ENCODE results near the gene SPOCK1. TPM values are rescaled to one million over a fixed set of nuclear protein-coding genes. Genes with fewer than 3 reads are reported as not detected.

The SPOCK1 gene
- total RNA-seq, 1 experiment from 2014 or later: 10.9 TPM

DNA sequence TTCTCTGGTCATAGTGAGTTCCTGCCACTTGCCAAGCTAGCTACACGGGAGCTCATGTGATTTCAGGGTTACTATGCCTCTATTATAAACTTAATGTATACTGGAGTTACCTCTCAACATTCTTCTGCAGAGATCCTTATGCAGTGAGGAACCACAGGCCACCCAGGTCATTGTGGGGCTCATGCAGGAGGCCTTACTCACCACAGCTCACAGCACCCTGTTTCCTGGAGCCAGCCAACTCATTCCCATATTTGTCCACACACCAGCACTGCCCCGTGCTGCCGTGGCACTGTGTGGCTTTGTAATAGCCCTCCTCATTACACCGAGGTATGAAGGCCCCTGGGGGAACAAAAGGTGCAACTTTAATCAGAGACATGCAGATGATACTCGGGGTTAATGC is 520.0 kb downstream of the SPOCK1 start:
- Histone ChIP-seq H3K79me1 (ENCODE audit: insufficient read depth, low read depth, low read length, poor library complexity, severe bottlenecking) (no peaks in the 10 kb centered on the region), H3K14ac (ENCODE audit: insufficient read depth, low read length) (no peak overlapping the region), H4K20me1 (ENCODE audit: control insufficient read depth, insufficient read depth, insufficient read length) (no peaks in the 10 kb centered on the region), H4K5ac (ENCODE audit: insufficient read length, low read depth, low read length) (no peak overlapping the region), H2AK5ac (ENCODE audit: insufficient read length, low read length) (no peak overlapping the region), H3K79me2 (ENCODE audit: insufficient read depth, low read length) (no peaks in the 10 kb centered on the region), H3K56ac (ENCODE audit: insufficient read length, low read depth, low read length) (no peak overlapping the region), H3K9ac (ENCODE audit: extremely low read depth, insufficient read length, low read length) (no peak overlapping the region), H3K27ac (ENCODE audit: insufficient read length, low read depth, low read length) (no peak overlapping the region), H2BK12ac (ENCODE audit: insufficient read length, low read depth, low read length) (no peak overlapping the region), H3K9me3 (ENCODE audit: control insufficient read depth, low read depth, low read length) (no peaks in the 10 kb centered on the region), H4K8ac (replicated peaks; ENCODE audit: insufficient read length, low read depth, low read length) (no peak overlapping the region), H3K4ac (ENCODE audit: low read depth, low read length) (no peak overlapping the region), H3K27me3 (ENCODE audit: insufficient read depth, low read length) (no peaks in the 10 kb centered on the region), H2BK15ac (ENCODE audit: low read depth, low read length) (no peak overlapping the region), H3K23me2 (ENCODE audit: insufficient read length, low read depth, low read length, poor library complexity, severe bottlenecking) (no peaks in the 10 kb centered on the region), H3T11ph (ENCODE audit: low read length) (no peak overlapping the region), H2BK120ac (ENCODE audit: low read depth, low read length, poor library complexity, severe bottlenecking) (no peak overlapping the region), H2BK5ac (ENCODE audit: insufficient read length, low read length) (no peak overlapping the region), H2BK20ac (ENCODE audit: low read depth, low read length, poor library complexity, severe bottlenecking) (no peak overlapping the region), H2AFZ (ENCODE audit: low read length) (no peak overlapping the region), H3K4me1 (ENCODE audit: insufficient read depth, low read length) (no peaks in the 10 kb centered on the region), H3K4me2 (ENCODE audit: insufficient read depth, insufficient read length, low read length) (no peak overlapping the region), H3K18ac (ENCODE audit: insufficient read length, low read depth, low read length) (no peak overlapping the region), H3K23ac (ENCODE audit: insufficient read length, low read depth, low read length) (no peak overlapping the region), H4K91ac (ENCODE audit: insufficient read length, low read depth, low read length) (no peak overlapping the region)
- no peak overlapping the region for H3K4me3 Mint-ChIP-seq
- 0 out of 4 replicates have a peak, but pooled peaks cover 0 to 3% of the 10 kb centered on the region in 2 experiments for H3K4me1 Mint-ChIP-seq
- DNase-seq: no peak
- no peaks in the 10 kb centered on the region for H3K9me3 Mint-ChIP-seq
- TF ChIP-seq CTCF (conservative IDR thresholded peaks at IDR 0.05): no peak
- no peaks in the 10 kb centered on the region for H3K36me3 Mint-ChIP-seq (ENCODE audit: insufficient read depth in 1 of 3, low read depth in 3 of 3)
- no peak overlapping the region for H3K27ac Mint-ChIP-seq
- no CpG with 5 or more reads among the region's 5 CpGs for WGBS (ENCODE audit: extremely low coverage, insufficient read length, low lambda C conversion rate)
- H3K27me3 Mint-ChIP-seq (ENCODE audit: low read depth): no peaks in the 10 kb centered on the region

Measured in H9 (cell line).